Spleen (tissue), 11 donors: Measurements from ENCODE around the gene PLAU. TPM values are rescaled to one million over a fixed set of nuclear protein-coding genes. Genes with fewer than 3 reads are reported as not detected.
A peak's percentile ranks its signal among the peaks of the same experiment; 100 is the strongest.

Experiments
- DNase-seq: peaks from one replicate; pipeline ENCODE4 v3.0.0-alpha.2; 2020
- H3K27ac ChIP-seq, 8 donors: fragments of 200-600 bp; sonication (generic) in 7 of 8; 1 replicate in 4 of 8; 2 replicates in 4 of 8; pipeline versions ENCODE4 v1.5.0 to v1.8.0; 2016 to 2021; ENCODE audit warnings: inconsistent platforms in 4 of 8, mild to moderate bottlenecking in 4 of 8, moderate library complexity in 1 of 8
- H3K27me3 ChIP-seq, 7 donors: fragments of 200-600 bp; sonication (generic) in 6 of 7; replicated peaks in 1 of 7; 1 replicate in 4 of 7; 2 replicates in 3 of 7; pipeline versions ENCODE4 v1.5.0 to v1.8.0; 2016 to 2021; ENCODE audit warnings: inconsistent platforms in 3 of 7, mild to moderate bottlenecking in 1 of 7
- H3K36me3 ChIP-seq, 6 donors: fragments of 200-600 bp; sonication (generic) in 5 of 6; 1 replicate in 4 of 6; 2 replicates in 2 of 6; pipeline versions ENCODE4 v1.5.0 to v1.8.0; 2016 to 2021; ENCODE audit warnings: inconsistent platforms in 2 of 6
- H3K4me1 ChIP-seq, 6 donors: fragments of 200-600 bp; sonication (generic) in 5 of 6; 1 replicate in 3 of 6; 2 replicates in 3 of 6; pipeline versions ENCODE4 v1.5.0 to v1.8.0; 2016 to 2021; ENCODE audit warnings: inconsistent platforms in 3 of 6
- H3K4me3 ChIP-seq, 8 donors: fragments of 200-600 bp; sonication (generic) in 7 of 8; 1 replicate in 4 of 8; 2 replicates in 4 of 8; pipeline versions ENCODE4 v1.5.0 to v1.8.0; 2016 to 2021; ENCODE audit warnings: inconsistent platforms in 4 of 8, mild to moderate bottlenecking in 4 of 8, moderate library complexity in 2 of 8
- H3K9me3 ChIP-seq, 8 donors: fragments of 200-600 bp; sonication (generic) in 7 of 8; 1 replicate in 4 of 8; 2 replicates in 4 of 8; pipeline versions ENCODE4 v1.5.0 to v1.8.0; 2016 to 2021; ENCODE audit warnings: inconsistent platforms in 4 of 8
- CTCF ChIP-seq, 11 experiments: fragments of 200-600 bp in 7 of 11; fragments of 450-650 bp in 4 of 11; sonication (generic) in 4 of 11; IDR thresholded peaks in 8 of 11; conservative IDR thresholded peaks in 3 of 11; 1 replicate in 7 of 11; 2 replicates in 4 of 11; pipeline versions ENCODE4 v1.4.0 to v1.8.0; 2016 to 2021; ENCODE audit warnings: antibody characterized with exemption in 11 of 11, inconsistent platforms in 4 of 11, mild to moderate bottlenecking in 1 of 11
- POLR2A ChIP-seq, 3 donors: fragments of 450-650 bp; IDR thresholded peaks; one replicate each; pipeline ENCODE4 v1.5.1; 2017; ENCODE audit warnings: antibody characterized with exemption in 3 of 3, mild to moderate bottlenecking in 1 of 3
- POLR2AphosphoS5 ChIP-seq, 3 donors: sonication (generic); formaldehyde crosslinking; IDR thresholded peaks; one replicate each; pipeline ENCODE4 v1.5.1; 2017; ENCODE audit warnings: antibody characterized with exemption in 3 of 3
- WGBS, 5 donors: extraction: QIAGEN DNeasy Blood & Tissue Kit in 3 of 5; methylation state at CpG; one replicate each; pipeline versions ENCODE4 v1.1.5 to v1.1.7; 2013 to 2018; 5-methylcytosine and 5-hydroxymethylcytosine counted together
- intact Hi-C: fragments of 100-400 bp; cut with DNase I; formaldehyde crosslinking; loops from one replicate; pipeline ENCODE4 v1.15.0; 2023; ENCODE audit warnings: low total_unique reads
- polyA plus RNA-seq, 3 donors: library from polyadenylated mRNA; stranded (reverse); fragments of 200-250 nt; gene quantifications; one replicate each; pipeline ENCODE4 v1.2.1, GENCODE V29; 2013
- total RNA-seq, 7 donors: library from RNA; depleted of rRNA in 3 of 7; stranded (reverse); fragments of >200 nt in 3 of 7; fragmentation: NEBNext Ultra II Directional in 4 of 7; extraction: Animal tissue kit (Norgen Biotek cat#: 25700) in 4 of 7; gene quantifications; one replicate each; pipeline versions ENCODE4 v1.1.0 to v1.2.1, GENCODE V29; 2016 to 2021
- donor health status: healthy with polysubstance abuse.
- donor health status: DM: no; HTN: no; CAD: no; lungs with moderate emphysema.
- donor health status: DM: no; HTN: no; CAD: no.
- donor health status: Bipolar disorder and iron deficiency.
- donor health status: healthy.
- donor health status: DM: no; HTN: no; CAD: no.
- donor health status: DM: yes; HTN: yes; CAD: no.

Gene PLAU
- total and polyA plus RNA-seq, 10 donors = 9.6 to 95.0 (median 30.3) TPM

- 4 to 9% (median 7%) methylated on average over 21 to 28 of the region's 28 CpGs for WGBS, 5 donors
- TF ChIP-seq POLR2AphosphoS5 (IDR thresholded peaks at IDR 0.05) = peak; percentile 55 to 81 (median 67)
- no peak for TF ChIP-seq POLR2A (IDR thresholded peaks at IDR 0.05)
- peak; percentile 88 to 98 (median 94) for TF ChIP-seq CTCF (IDR thresholded peaks at IDR 0.05 in 8 of 11, conservative IDR thresholded peaks at IDR 0.05 in 3 of 11)
- intact Hi-C loops = no loop called here
- peak; percentile 97 for DNase-seq
- Histone ChIP-seq H3K27ac (peak overlapping the region in 7 of 8 donors; percentile 1 to 70 (median 37)), H3K4me3 (peak overlapping the region in 1 of 8 donors; percentile 35), H3K27me3 (no peaks in the 10 kb centered on the region), H3K4me1 (peaks cover 5 to 23% (median 9%) of the 10 kb centered on the region in 6 donors), H3K9me3 (peaks cover 0 to 3% (median 0%) of the 10 kb centered on the region in 8 donors), H3K36me3 (no peaks in the 10 kb centered on the region)
These were observed 29.8 kb downstream of the PLAU start for GRCh38 chr10:73940634-73941221.

GRCh38 chr10:73941300-73941699, 30.4 kb downstream of the PLAU start:
- Histone ChIP-seq H3K27me3 (no peaks in the 10 kb centered on the region), H3K36me3 (no peaks in the 10 kb centered on the region), H3K4me1 (peaks cover 5 to 23% (median 9%) of the 10 kb centered on the region in 6 donors), H3K9me3 (peaks cover 0 to 3% (median 0%) of the 10 kb centered on the region in 8 donors), H3K27ac (peak overlapping the region in 6 of 8 donors; percentile 10 to 70 (median 40)), H3K4me3 (no peak overlapping the region)
- intact Hi-C loops = no loop called here
- WGBS, 5 donors = 84 to 93% (median 92%) methylated on average over 2 of the region's 2 CpGs
- no peak for TF ChIP-seq CTCF (IDR thresholded peaks at IDR 0.05 in 8 of 11, conservative IDR thresholded peaks at IDR 0.05 in 3 of 11)
- TF ChIP-seq POLR2A (IDR thresholded peaks at IDR 0.05) = no peak
- TF ChIP-seq POLR2AphosphoS5 (IDR thresholded peaks at IDR 0.05) = no peak
- no peak for DNase-seq

- Histone ChIP-seq H3K36me3 (no peaks in the 10 kb centered on the region), H3K27me3 (no peaks in the 10 kb centered on the region), H3K4me3 (no peak overlapping the region), H3K4me1 (peaks cover 5 to 17% (median 9%) of the 10 kb centered on the region in 6 donors), H3K9me3 (peaks cover 0 to 3% (median 0%) of the 10 kb centered on the region in 8 donors), H3K27ac (no peak overlapping the region)
- DNase-seq = no peak
- TF ChIP-seq CTCF (IDR thresholded peaks at IDR 0.05 in 8 of 11, conservative IDR thresholded peaks at IDR 0.05 in 3 of 11) (no peak), POLR2A (IDR thresholded peaks at IDR 0.05) (no peak), POLR2AphosphoS5 (IDR thresholded peaks at IDR 0.05) (no peak)
- WGBS, 5 donors = 92 to 97% (median 96%) methylated on average over 19 to 35 of the region's 35 CpGs
- intact Hi-C loops = no loop called here
These were observed 33.6 kb downstream of the PLAU start for GRCh38 chr10:73944356-73945100.
